Liver (tissue), 9 donors: ENCODE data around the gene MYOM1. TPM values are rescaled to one million over a fixed set of nuclear protein-coding genes. Genes with fewer than 3 reads are reported as not detected.

ENCODE experiments used
- DNase-seq: peaks from one replicate; pipeline ENCODE4 v3.0.0-alpha.2; 2017; ENCODE audit warnings: low spot score
- H3K27ac ChIP-seq, 2 donors: one replicate each; pipeline ENCODE4 v1.7.0; 2013; ENCODE audit warnings: inconsistent platforms in 2 of 2, low read length in 2 of 2, control low read depth in 1 of 2, low read depth in 1 of 2, mild to moderate bottlenecking in 1 of 2
- H3K27me3 ChIP-seq, 4 donors: one replicate each; pipeline versions ENCODE4 v1.6.1 to v1.7.0; 2013; ENCODE audit warnings: low read length in 3 of 4, inconsistent platforms in 1 of 4, mild to moderate bottlenecking in 1 of 4, moderate library complexity in 1 of 4; ENCODE audit not compliant: control insufficient read depth in 4 of 4, insufficient read depth in 4 of 4
- H3K36me3 ChIP-seq, 4 donors: one replicate each; pipeline versions ENCODE4 v1.6.1 to v1.7.0; 2013; ENCODE audit warnings: low read length in 3 of 4, mild to moderate bottlenecking in 3 of 4, low read depth in 1 of 4, moderate library complexity in 1 of 4; ENCODE audit not compliant: control insufficient read depth in 4 of 4, insufficient read depth in 3 of 4
- H3K4me1 ChIP-seq, 4 donors: one replicate each; pipeline versions ENCODE4 v1.6.1 to v1.7.0; 2013; ENCODE audit warnings: low read length in 3 of 4, mild to moderate bottlenecking in 3 of 4, moderate library complexity in 1 of 4; ENCODE audit not compliant: control insufficient read depth in 4 of 4, insufficient read depth in 4 of 4
- H3K4me3 ChIP-seq, 3 donors: one replicate each; pipeline versions ENCODE4 v1.6.1 to v1.7.0; 2013; ENCODE audit warnings: low read length in 3 of 3, control low read depth in 1 of 3, low read depth in 1 of 3, mild to moderate bottlenecking in 1 of 3
- H3K9ac ChIP-seq, 2 donors: one replicate each; pipeline ENCODE4 v1.7.0; 2013; ENCODE audit warnings: low read length in 2 of 2, mild to moderate bottlenecking in 2 of 2, moderate library complexity in 2 of 2, control low read depth in 1 of 2, low read depth in 1 of 2
- H3K9me3 ChIP-seq, 4 donors: one replicate each; pipeline versions ENCODE4 v1.6.1 to v1.7.0; 2013; ENCODE audit warnings: low read length in 3 of 4; ENCODE audit not compliant: control insufficient read depth in 4 of 4
- ATF3 ChIP-seq: IDR thresholded peaks from 2 replicates; pipeline ENCODE4 v1.6.1; 2016; ENCODE audit warnings: antibody characterized with exemption
- CTCF ChIP-seq: fragments of 150-350 bp; IDR thresholded peaks from 2 replicates; pipeline ENCODE4 v1.5.1; 2017; ENCODE audit warnings: improper control_type of control experiment, low read depth, low read length; ENCODE audit not compliant: missing input control
- EGR1 ChIP-seq, 2 donors: IDR thresholded peaks; 2 replicates each; pipeline ENCODE4 v1.6.1; 2016 to 2018; ENCODE audit warnings: antibody characterized with exemption in 2 of 2, low read depth in 2 of 2
- FOXA1 ChIP-seq: IDR thresholded peaks from 2 replicates; pipeline ENCODE4 v1.6.1; 2016; ENCODE audit warnings: antibody characterized with exemption
- FOXA2 ChIP-seq: IDR thresholded peaks from 2 replicates; pipeline ENCODE4 v1.6.1; 2016; ENCODE audit warnings: antibody characterized with exemption
- GABPA ChIP-seq, 2 donors: IDR thresholded peaks in 1 of 2; conservative IDR thresholded peaks in 1 of 2; 2 replicates each; pipeline ENCODE4 v1.6.1; 2016; ENCODE audit warnings: antibody characterized with exemption in 2 of 2, mild to moderate bottlenecking in 1 of 2, moderate library complexity in 1 of 2
- HNF4A ChIP-seq, 2 donors: conservative IDR thresholded peaks; 2 replicates each; pipeline ENCODE4 v1.6.1; 2016; ENCODE audit warnings: antibody characterized with exemption in 2 of 2, mild to moderate bottlenecking in 2 of 2
- HNF4G ChIP-seq: IDR thresholded peaks from 2 replicates; pipeline ENCODE4 v1.6.1; 2016; ENCODE audit warnings: antibody characterized with exemption
- JUND ChIP-seq, 2 donors: IDR thresholded peaks; 2 replicates each; pipeline ENCODE4 v1.6.1; 2016; ENCODE audit warnings: antibody characterized with exemption in 2 of 2
- MAX ChIP-seq: IDR thresholded peaks from 2 replicates; pipeline ENCODE4 v1.6.1; 2016; ENCODE audit warnings: antibody characterized with exemption
- NR2F2 ChIP-seq: IDR thresholded peaks from 2 replicates; pipeline ENCODE4 v1.6.1; 2016; ENCODE audit warnings: antibody characterized with exemption
- RAD21 ChIP-seq, 2 donors: IDR thresholded peaks; 2 replicates each; pipeline ENCODE4 v1.6.1; 2016; ENCODE audit warnings: antibody characterized with exemption in 2 of 2, mild to moderate bottlenecking in 2 of 2
- REST ChIP-seq: IDR thresholded peaks from 2 replicates; pipeline ENCODE4 v1.6.1; 2016; ENCODE audit warnings: antibody characterized with exemption, mild to moderate bottlenecking
- RXRA ChIP-seq, 2 donors: IDR thresholded peaks; 2 replicates each; pipeline ENCODE4 v1.6.1; 2017 to 2018; ENCODE audit warnings: antibody characterized with exemption in 2 of 2, mild to moderate bottlenecking in 1 of 2
- SP1 ChIP-seq: IDR thresholded peaks from 2 replicates; pipeline ENCODE4 v1.6.1; 2018; ENCODE audit warnings: antibody characterized with exemption, mild to moderate bottlenecking
- TAF1 ChIP-seq: conservative IDR thresholded peaks from 2 replicates; pipeline ENCODE4 v1.6.1; 2016; ENCODE audit warnings: antibody characterized with exemption, mild to moderate bottlenecking
- YY1 ChIP-seq: IDR thresholded peaks from 2 replicates; pipeline ENCODE4 v1.6.1; 2016; ENCODE audit warnings: antibody characterized with exemption, mild to moderate bottlenecking
- ZBTB33 ChIP-seq: IDR thresholded peaks from 2 replicates; pipeline ENCODE4 v1.6.1; 2016; ENCODE audit warnings: antibody characterized with exemption
- WGBS: extraction: QIAGEN DNeasy Blood & Tissue Kit; methylation state at CpG from one replicate; pipeline ENCODE4 v1.1.7; 2013; 5-methylcytosine and 5-hydroxymethylcytosine counted together
- polyA plus RNA-seq, 2 donors: library from polyadenylated mRNA; stranded (reverse) in 1 of 2; unstranded in 1 of 2; fragments of 200-250 nt in 1 of 2; fragments of >200 nt in 1 of 2; fragmentation: Nextera tagmentation in 1 of 2; extraction: Ambion mirVana in 1 of 2; gene quantifications; one replicate each; pipeline versions ENCODE4 v1.2.1 to v1.2.3, GENCODE V29; 2013 to 2015
- total RNA-seq, 2 donors: library from RNA; depleted of rRNA; stranded (reverse); fragments of >200 nt; gene quantifications; one replicate each; pipeline ENCODE4 v1.2.3, GENCODE V29; 2014
- donor health status: healthy.
- donor health status: healthy.
- donor health status: healthy.
- donor health status: healthy.
- donor health status: healthy.

The MYOM1 gene
- total and polyA plus RNA-seq, 4 donors: 10.1 to 48.4 (median 21.3) TPM

GRCh38 chr18:3260995-3261372 lies 41.2 kb upstream of the MYOM1 start:
- peak overlapping the region; percentile 81 to 98 (median 86) for H3K4me3 ChIP-seq
- H3K36me3 ChIP-seq: peaks cover 0 to 11% (median 6%) of the 10 kb centered on the region in 4 donors
- DNase-seq: no peak
- H3K27me3 ChIP-seq: no peaks in the 10 kb centered on the region
- peaks cover 10 to 48% (median 30%) of the 10 kb centered on the region in 4 donors for H3K4me1 ChIP-seq
- H3K9me3 ChIP-seq: no peaks in the 10 kb centered on the region
- H3K9ac ChIP-seq: peak overlapping the region; percentile 74 to 98
- WGBS: 11% methylated on average over 5 of the region's 5 CpGs
- H3K27ac ChIP-seq: peak overlapping the region; percentile 94 to 95
- TF ChIP-seq JUND (IDR thresholded peaks at IDR 0.05) (no peak), RXRA (IDR thresholded peaks at IDR 0.05) (no peak), RAD21 (IDR thresholded peaks at IDR 0.05) (no peak), FOXA2 (no peak), FOXA1 (no peak), HNF4G (no peak), GABPA (IDR thresholded peaks at IDR 0.05 in 1 of 2, conservative IDR thresholded peaks at IDR 0.05 in 1 of 2) (no peak), TAF1 (no peak), NR2F2 (no peak), EGR1 (IDR thresholded peaks at IDR 0.05; ENCODE audit: low read depth in 2 of 2) (no peak), ZBTB33 (no peak), YY1 (no peak), HNF4A (conservative IDR thresholded peaks at IDR 0.05) (no peak), ATF3 (no peak), SP1 (no peak), REST (no peak), MAX (no peak)

- H3K4me1 ChIP-seq: peaks cover 6 to 47% (median 20%) of the 10 kb centered on the region in 4 donors
- H3K4me3 ChIP-seq: no peak overlapping the region
- 97% methylated on average over 2 of the region's 2 CpGs for WGBS
- no peaks in the 10 kb centered on the region for H3K27me3 ChIP-seq
- H3K27ac ChIP-seq: peak overlapping the region; percentile 90 to 95
- H3K36me3 ChIP-seq: peaks cover 6 to 40% (median 28%) of the 10 kb centered on the region in 4 donors
- H3K9me3 ChIP-seq: no peaks in the 10 kb centered on the region
- no peak overlapping the region for H3K9ac ChIP-seq
- DNase-seq: no peak
- TF ChIP-seq FOXA1 (no peak), HNF4A (conservative IDR thresholded peaks at IDR 0.05) (no peak), YY1 (no peak), JUND (IDR thresholded peaks at IDR 0.05) (no peak), RAD21 (IDR thresholded peaks at IDR 0.05) (no peak), FOXA2 (no peak), TAF1 (no peak), EGR1 (IDR thresholded peaks at IDR 0.05; ENCODE audit: low read depth in 2 of 2) (no peak), ZBTB33 (no peak), REST (no peak), SP1 (no peak), HNF4G (no peak), CTCF (no peak)
These were observed 37.9 kb upstream of the MYOM1 start for GRCh38 chr18:3257627-3258120.
